ENCODE measurements around the gene CNIH2. TPM values are rescaled to one million over a fixed set of nuclear protein-coding genes. Genes with fewer than 3 reads are reported as not detected.

CNIH2 gene
- total and polyA plus RNA-seq, 2 of the 13 experiments (the other 11 are each of a cell fraction or from before 2014, with no cell fraction given): 0.60 to 0.69 TPM

GRCh38 chr11:66277471-66278362 lies at the start of gene CNIH2 (continued):
- TF ChIP-seq HNRNPK (IDR thresholded peaks at IDR 0.05; ENCODE audit: low read depth, low read length, poor library complexity, severe bottlenecking): peak; percentile 53
- TF ChIP-seq SRSF1 (optimal IDR thresholded peaks at IDR 0.05; ENCODE audit: low read depth, low read length): no peak
- TF ChIP-seq CHD4 (IDR thresholded peaks at IDR 0.05; ENCODE audit: borderline replicate concordance, low read length): no peak
- no peak for TF ChIP-seq STAT5B (CRISPR knock-in tag; IDR thresholded peaks at IDR 0.05)
- no peak for TF ChIP-seq WIZ (CRISPR knock-in tag; IDR thresholded peaks at IDR 0.05)
- no peak for TF ChIP-seq ZNF616 (CRISPR knock-in tag; IDR thresholded peaks at IDR 0.05; ENCODE audit: low read depth)
- no peak; the same call in 1 of the 2 replicates for TF ChIP-seq ATF7-NPFF (CRISPR knock-in tag; IDR thresholded peaks at IDR 0.05; ENCODE audit: low read depth)
- no peak for TF ChIP-seq MAFF (IDR thresholded peaks at IDR 0.05; ENCODE audit: low read depth, low read length)
- peak; percentile 55 for TF ChIP-seq RBFOX2 (IDR thresholded peaks at IDR 0.05; ENCODE audit: low read depth, low read length)
- TF ChIP-seq ZNF605 (CRISPR knock-in tag; IDR thresholded peaks at IDR 0.05): no peak
- TF ChIP-seq ZNF552 (CRISPR knock-in tag; IDR thresholded peaks at IDR 0.05; ENCODE audit: borderline replicate concordance): no peak
- no peak for TF ChIP-seq ZMYM3 (CRISPR knock-in tag; IDR thresholded peaks at IDR 0.05)
- TF ChIP-seq NR0B2 (CRISPR knock-in tag; IDR thresholded peaks at IDR 0.05): peak; percentile 68; the same call in 1 of the 2 replicates
- no peak for TF ChIP-seq THAP8 (CRISPR knock-in tag; IDR thresholded peaks at IDR 0.05; ENCODE audit: borderline replicate concordance)
- peak; percentile 43; the same call in 1 of the 2 replicates for TF ChIP-seq CENPT (CRISPR knock-in tag; IDR thresholded peaks at IDR 0.05; ENCODE audit: low read depth)
- no peak for TF ChIP-seq EED (CRISPR knock-in tag; IDR thresholded peaks at IDR 0.05)
- no peak for TF ChIP-seq YEATS4 (CRISPR knock-in tag; IDR thresholded peaks at IDR 0.05; ENCODE audit: borderline replicate concordance)
- 0 out of 2 replicates have a peak, but pooled peaks have one; percentile 45 for TF ChIP-seq HINFP (CRISPR knock-in tag; IDR thresholded peaks at IDR 0.05; ENCODE audit: low read depth)
- no peak for TF ChIP-seq REPIN1 (CRISPR knock-in tag; IDR thresholded peaks at IDR 0.05; ENCODE audit: borderline replicate concordance, low read depth)
- peak; percentile 49 for TF ChIP-seq RBM22 (optimal IDR thresholded peaks at IDR 0.05; ENCODE audit: low read length)
- no peak for TF ChIP-seq ZNF574 (CRISPR knock-in tag; IDR thresholded peaks at IDR 0.05)
- peak; percentile 34; the same call in 1 of the 2 replicates for TF ChIP-seq HIVEP1 (CRISPR knock-in tag; IDR thresholded peaks at IDR 0.05)
- 0 out of 2 replicates have a peak, but pooled peaks have one; percentile 46 for TF ChIP-seq ZNF547 (CRISPR knock-in tag; IDR thresholded peaks at IDR 0.05)

All from HepG2 (cell line).